Endothelial cell of umbilical vein (primary cell): Measurements from ENCODE around the gene ULBP3. TPM values are rescaled to one million over a fixed set of nuclear protein-coding genes. Genes with fewer than 3 reads are reported as not detected.
"Not testable (repeated sequence)": the region's sequence is repeated elsewhere in the genome, so short reads cannot be mapped to it uniquely, and the experiment has no call there.

Experiments
- BruUV-seq: library from RNA; stranded (reverse); fragments of 400-500 nt; replicated peaks from 2 replicates; lab custom pipeline; 2021; lab: Mats Ljungman, UMichigan
- CTCF ChIA-PET: fragments of 300-600, 350-600 bp; sonication (Branson Sonifier 250); formaldehyde crosslinking; loops from one replicate; lab custom pipeline; 2021; ENCODE audit warnings: antibody characterized with exemption, inconsistent platforms; lab: Charles Lee
- POLR2A ChIA-PET: fragments of 300-600, 350-600 bp; sonication (Branson Sonifier 250); formaldehyde crosslinking; loops from one replicate; lab custom pipeline; 2021; ENCODE audit warnings: antibody characterized with exemption, inconsistent platforms; lab: Charles Lee
- DNase-seq: peaks from one replicate; pipeline ENCODE4 v3.0.0-alpha.2; 2011; ENCODE audit warnings: low read depth, low spot score
- FAIRE-seq: peaks from 2 replicates; lab custom pipeline; 2011; peaks lifted over from hg19 to GRCh38; lab: Jason Lieb, UNC
- H2AFZ ChIP-seq: 2 replicates; pipeline ENCODE4 v1.6.0; 2012; ENCODE audit warnings: low read depth, low read length, control low read depth, inconsistent platforms
- H3K27ac ChIP-seq: 2 replicates; pipeline ENCODE4 v1.5.1; 2011; ENCODE audit warnings: low read depth, mild to moderate bottlenecking, control low read depth, low read length, moderate library complexity; ENCODE audit not compliant: insufficient read depth
- H3K27me3 ChIP-seq, 2 experiments: 2 replicates each; pipeline versions ENCODE4 v1.6.0 to v1.6.1; 2011; ENCODE audit warnings: low read length in 2 of 2, mixed read lengths in 1 of 2; ENCODE audit not compliant: control insufficient read depth in 2 of 2, insufficient read depth in 2 of 2
- H3K36me3 ChIP-seq, 2 experiments: 2 replicates in 1 of 2; 3 replicates in 1 of 2; pipeline ENCODE4 v1.5.1; 2011; ENCODE audit warnings: low read length in 2 of 2, mild to moderate bottlenecking in 1 of 2, moderate library complexity in 1 of 2; ENCODE audit not compliant: control insufficient read depth in 2 of 2, insufficient read depth in 2 of 2; ENCODE audit errors: extremely low read depth in 1 of 2
- H3K4me1 ChIP-seq: 3 replicates; pipeline ENCODE4 v1.5.1; 2011; ENCODE audit warnings: mild to moderate bottlenecking, low read length; ENCODE audit not compliant: control insufficient read depth, insufficient read depth; ENCODE audit errors: extremely low read depth
- H3K4me2 ChIP-seq: 2 replicates; pipeline ENCODE4 v1.6.1; 2011; ENCODE audit warnings: low read length, control low read depth, mixed read lengths; ENCODE audit not compliant: insufficient read depth
- H3K4me3 ChIP-seq, 3 experiments: fragments of 200-600 bp in 1 of 3; sonication (generic), shearing (Covaris generic) in 1 of 3; replicated peaks in 1 of 3; 2 replicates each; pipeline ENCODE4 v1.5.1; 2011 to 2016; ENCODE audit warnings: control low read depth in 3 of 3, low read length in 3 of 3, mild to moderate bottlenecking in 2 of 3, inconsistent platforms in 1 of 3, low read depth in 1 of 3, moderate library complexity in 1 of 3; ENCODE audit not compliant: insufficient read depth in 1 of 3
- H3K79me2 ChIP-seq: 2 replicates; pipeline ENCODE4 v1.6.0; 2012; ENCODE audit warnings: low read length, inconsistent platforms; ENCODE audit not compliant: control insufficient read depth, insufficient read depth
- H3K9ac ChIP-seq: replicated peaks from 2 replicates; pipeline ENCODE3; 2011; ENCODE audit warnings: low read length, control low read depth; ENCODE audit not compliant: insufficient read depth; ENCODE audit errors: extremely low read depth
- H3K9me1 ChIP-seq: replicated peaks from 3 replicates; pipeline ENCODE4 v1.6.0; 2011; ENCODE audit warnings: mild to moderate bottlenecking, low read length; ENCODE audit not compliant: control insufficient read depth, insufficient read depth; ENCODE audit errors: extremely low read depth
- H3K9me3 ChIP-seq: replicated peaks from 2 replicates; pipeline ENCODE4 v1.5.1; 2012; ENCODE audit warnings: low read length, inconsistent platforms; ENCODE audit not compliant: control insufficient read depth, insufficient read depth
- H4K20me1 ChIP-seq: replicated peaks from 2 replicates; pipeline ENCODE3; 2011; ENCODE audit warnings: mild to moderate bottlenecking, low read length; ENCODE audit not compliant: control insufficient read depth, insufficient read depth; ENCODE audit errors: extremely low read depth
- dilution Hi-C: fragments of 300-500 bp; cut with MboI; formaldehyde crosslinking; loops from one replicate; pipeline ENCODE4 v1.15.0; 2019; ENCODE audit warnings: low sequenced_read_pairs; ENCODE audit not compliant: extremely low pct_ligation_motif_present
- intact Hi-C: fragments of 100-400 bp; cut with micrococcal nuclease; formaldehyde crosslinking; loops from one replicate; pipeline ENCODE4 v1.10.0; 2022
- polyA plus RNA-seq, 4 experiments: library from polyadenylated mRNA; depleted of rRNA in 3 of 4; stranded (reverse) in 3 of 4; unstranded in 1 of 4; fragments of >200 nt; gene quantifications; 2 replicates each; pipeline versions ENCODE4 v1.2.1 to v1.2.3, GENCODE V29; 2011 to 2012; ENCODE audit warnings: missing spikeins in 1 of 4
- total RNA-seq: library from RNA; stranded (reverse); gene quantifications from 2 replicates; pipeline ENCODE4 v1.2.3, GENCODE V29; 2021

ULBP3 gene
- total and polyA plus RNA-seq, 2 donors (not counting 3 experiments of a cell fraction or from before 2014, with no cell fraction given): 7.1 to 12.8 TPM

DNA sequence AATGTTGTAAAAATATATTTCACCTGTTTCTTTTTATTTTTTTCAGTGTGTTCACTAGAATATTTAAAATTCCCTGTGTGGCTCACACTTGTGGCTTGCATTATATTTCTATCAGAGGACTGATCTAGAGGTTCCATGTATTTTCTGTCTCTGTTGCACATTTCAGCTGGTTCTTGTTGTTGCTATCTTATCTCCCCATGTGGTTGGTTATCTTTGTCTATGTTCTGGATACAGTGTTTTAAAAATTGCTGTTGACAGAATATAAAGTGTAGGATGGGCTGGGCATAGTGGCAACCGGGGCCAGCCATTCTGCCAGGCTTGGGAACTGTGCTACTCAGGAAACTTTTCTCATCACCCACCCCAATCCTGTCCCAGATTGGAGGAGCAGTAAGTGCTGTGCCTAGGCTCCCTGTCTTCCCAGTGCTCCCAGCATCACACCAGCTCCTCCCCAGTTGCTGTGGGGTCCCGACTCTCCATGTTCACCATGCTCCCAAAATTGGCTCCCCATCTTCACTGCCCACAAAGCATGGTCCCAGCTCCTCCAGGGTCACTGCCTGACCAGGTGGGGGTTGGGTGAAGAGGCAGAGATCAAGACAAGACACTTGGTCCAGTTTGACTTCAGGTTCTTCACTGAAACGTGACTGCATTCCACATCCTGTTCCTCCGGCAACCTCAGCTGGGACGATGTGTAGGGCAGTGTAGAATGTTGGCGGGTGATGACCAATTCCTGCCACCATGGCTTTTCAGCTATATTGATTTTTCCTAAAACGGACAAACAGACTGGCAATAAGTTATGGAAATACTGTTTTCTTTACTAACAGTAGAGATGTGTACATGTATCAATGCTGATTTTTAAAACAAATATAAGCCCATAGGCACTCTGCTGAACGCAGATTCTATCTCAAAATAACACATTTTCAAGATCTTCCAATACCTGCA is 55.8 kb downstream of the ULBP3 start:
- DNase-seq, POLR2A ChIA-PET, H3K9me3 ChIP-seq, H3K79me2 ChIP-seq, H3K9me1 ChIP-seq, H3K4me3 ChIP-seq, H3K9ac ChIP-seq, dilution Hi-C loops, H3K4me2 ChIP-seq, H3K36me3 ChIP-seq, intact Hi-C loops, H3K27ac ChIP-seq, H4K20me1 ChIP-seq, H3K4me1 ChIP-seq, H2AFZ ChIP-seq, CTCF ChIA-PET, FAIRE-seq, BruUV-seq: not testable (repeated sequence)
- H3K27me3 ChIP-seq: peaks cover 39 to 68% of the 10 kb centered on the region in 2 experiments

Other genes with a start within 250 kb of the ULBP3 start
- 29.9 and 59.1 TPM in 2 replicates for gene LRP11, start 204.8 kb downstream of the ULBP3 start, total RNA-seq
- gene LRP11, start 204.8 kb downstream of the ULBP3 start, polyA plus RNA-seq: 17.5 and 23.1 TPM in 2 replicates
- not detected in 2 replicates for gene RAET1E, start 171.0 kb downstream of the ULBP3 start, total RNA-seq
- gene RAET1E, start 171.0 kb downstream of the ULBP3 start, polyA plus RNA-seq: 0.04 TPM in 1 of 2 replicates, not detected in the other
- 0.74 and 1.6 TPM in 2 replicates for gene RAET1G, start 146.0 kb downstream of the ULBP3 start, total RNA-seq
- gene RAET1G, start 146.0 kb downstream of the ULBP3 start, polyA plus RNA-seq: 2.1 and 3.3 TPM in 2 replicates
- 7.0 and 14.0 TPM in 2 replicates for gene ULBP2, start 127.1 kb downstream of the ULBP3 start, total RNA-seq
- 22.8 and 26.4 TPM in 2 replicates for gene ULBP2, start 127.1 kb downstream of the ULBP3 start, polyA plus RNA-seq
- gene ULBP1, start 105.2 kb downstream of the ULBP3 start, total RNA-seq: 0.33 and 2.3 TPM in 2 replicates
- gene ULBP1, start 105.2 kb downstream of the ULBP3 start, polyA plus RNA-seq: 1.1 and 1.4 TPM in 2 replicates
- gene RAET1L, start 43.6 kb downstream of the ULBP3 start, total RNA-seq: not detected in 2 replicates
- not detected in 2 replicates for gene RAET1L, start 43.6 kb downstream of the ULBP3 start, polyA plus RNA-seq
- not detected in 2 replicates for gene PPP1R14C, start 73.9 kb upstream of the ULBP3 start, total RNA-seq
- not detected in 2 replicates for gene PPP1R14C, start 73.9 kb upstream of the ULBP3 start, polyA plus RNA-seq